AML-193 (cell line): Measurements from ENCODE around the gene PPP2R5D.
"Not testable (repeated sequence)": the region's sequence is repeated elsewhere in the genome, so short reads cannot be mapped to it uniquely, and the experiment has no call there.

Source experiments
- DNase-seq, 2 experiments: peaks; one replicate each; lab custom pipeline; 2025; lab: John Stamatoyannopoulos, UW

Gene PPP2R5D

DNA sequence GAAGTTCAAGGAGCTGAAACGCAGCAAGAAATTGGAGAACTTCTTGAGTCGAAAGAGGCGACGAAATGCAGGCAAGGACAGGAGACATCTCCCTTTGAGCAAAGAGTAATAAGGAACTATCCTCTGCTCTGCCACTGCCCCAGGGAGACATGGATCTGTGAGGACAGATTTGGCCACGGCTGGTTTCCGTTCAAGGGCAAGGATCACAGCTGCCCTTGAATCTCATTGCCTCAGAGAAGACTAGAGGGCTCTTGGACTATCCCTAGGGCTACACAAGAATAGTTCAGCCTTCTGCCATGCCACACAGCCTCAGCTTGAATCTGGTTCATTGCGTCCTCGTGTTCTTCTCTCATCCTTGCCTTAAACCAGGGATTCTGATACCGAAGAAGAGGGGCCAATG lies 44.8 kb downstream of the PPP2R5D start:
- no peak for DNase-seq

DNA sequence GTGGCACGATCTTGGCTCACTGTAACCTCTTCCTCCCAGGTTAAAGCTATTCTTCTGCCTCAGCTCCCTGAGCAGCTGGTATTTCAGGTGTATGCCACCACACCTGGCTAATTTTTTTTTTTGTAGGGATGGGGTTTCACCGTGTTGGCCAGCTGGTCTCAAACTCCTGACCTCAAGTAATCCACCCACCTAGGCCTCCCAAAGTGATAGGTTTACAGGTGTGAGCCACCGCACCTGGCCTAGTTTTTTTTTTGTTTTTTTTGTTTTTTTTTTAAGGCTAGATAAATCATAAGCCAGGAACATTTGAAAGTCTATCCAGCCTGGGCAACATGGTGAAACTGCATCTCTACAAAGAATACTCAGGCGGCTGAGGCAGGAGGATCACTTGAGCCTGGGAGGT lies 48.0 kb downstream of the PPP2R5D start:
- no peak for DNase-seq

DNA sequence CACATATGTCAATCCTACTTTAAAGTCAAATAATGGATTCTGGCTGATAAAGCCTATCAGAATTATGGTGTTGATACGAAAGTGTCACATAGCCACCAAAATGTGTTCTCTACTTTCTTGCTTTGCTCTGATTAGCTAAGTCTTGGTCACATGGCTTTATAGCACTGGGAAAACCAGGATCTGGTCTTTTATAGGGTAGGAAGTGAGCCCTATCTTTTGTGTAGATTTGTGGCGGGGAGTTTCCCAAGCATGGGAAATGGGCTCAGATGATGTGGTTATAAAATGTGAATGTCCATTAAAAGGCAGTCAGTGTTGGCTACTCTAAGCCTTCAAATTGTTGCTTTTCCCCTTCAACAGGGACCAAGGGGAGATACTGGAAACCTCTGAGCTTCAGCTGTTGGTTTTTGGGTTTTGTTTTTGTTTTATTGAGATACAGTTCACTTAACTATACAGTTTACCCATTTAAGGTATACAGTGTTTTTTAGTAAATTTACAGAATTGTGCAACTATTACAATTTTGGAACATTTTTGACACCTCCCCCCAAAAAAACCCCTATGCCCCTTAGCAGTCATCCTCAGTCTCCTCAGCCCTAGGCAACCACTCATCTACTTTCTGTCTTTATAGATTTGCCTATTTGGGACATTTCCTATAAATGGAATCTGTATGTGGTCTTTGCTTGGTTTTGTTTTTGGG lies 49.3 kb downstream of the PPP2R5D start:
- no peak for DNase-seq

GRCh38 chr6:43034190-43034525 lies 49.8 kb downstream of the PPP2R5D start:
- DNase-seq: no peak

DNA sequence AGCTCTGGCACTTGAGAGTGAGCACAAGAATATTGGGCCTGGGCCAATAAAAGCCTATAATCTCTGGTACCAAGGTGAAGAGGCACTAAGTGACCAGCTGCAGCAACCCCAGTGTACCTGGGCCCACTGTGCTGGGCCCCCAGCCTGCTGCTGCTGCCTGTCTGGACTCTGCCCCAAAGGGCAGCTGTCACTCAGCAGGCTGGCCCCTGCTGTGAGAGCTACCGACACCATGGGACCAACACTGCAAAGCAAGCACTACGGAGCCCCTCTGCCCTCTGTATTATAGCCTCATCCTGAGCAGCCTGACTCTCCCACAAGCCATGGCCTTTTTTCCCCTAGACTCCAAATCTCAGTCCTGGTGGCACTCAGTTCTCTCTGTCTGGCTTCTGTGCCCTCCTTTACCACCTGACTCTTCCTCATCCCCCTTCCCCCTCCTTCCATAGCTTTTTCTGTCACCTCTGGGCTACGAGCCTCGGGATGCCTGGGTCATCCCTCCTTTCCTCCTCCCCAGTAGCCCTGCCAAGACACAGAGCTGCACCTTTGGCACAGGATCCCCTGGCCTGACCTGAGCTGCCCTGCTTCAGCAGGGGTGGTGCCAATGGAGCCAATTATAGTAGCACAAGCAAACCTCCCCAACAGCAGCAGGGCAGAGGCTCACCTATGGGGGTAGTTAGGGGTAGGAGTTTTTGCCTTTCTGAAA lies 51.3 kb downstream of the PPP2R5D start:
- DNase-seq: no peak

DNA sequence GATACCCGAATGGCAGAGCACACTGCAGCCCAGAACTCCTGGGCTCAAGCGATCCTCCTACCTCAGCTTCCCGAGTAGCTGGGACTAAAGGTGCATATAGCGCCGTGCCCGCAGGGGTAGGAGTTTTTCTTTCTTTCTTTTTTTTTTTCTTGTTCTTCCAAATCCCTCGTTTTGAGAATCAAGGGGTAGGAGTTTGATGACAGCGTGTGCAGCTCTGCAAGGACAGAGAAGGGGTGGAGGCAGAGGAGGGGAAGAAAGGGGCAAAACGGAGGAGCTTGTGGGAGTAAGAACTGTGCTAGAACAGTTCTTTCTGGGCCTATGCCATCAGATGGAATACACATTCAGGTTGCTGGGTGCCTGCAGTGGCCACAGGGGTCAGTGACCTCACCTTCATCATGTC lies 52.3 kb downstream of the PPP2R5D start:
- DNase-seq: no peak

DNA sequence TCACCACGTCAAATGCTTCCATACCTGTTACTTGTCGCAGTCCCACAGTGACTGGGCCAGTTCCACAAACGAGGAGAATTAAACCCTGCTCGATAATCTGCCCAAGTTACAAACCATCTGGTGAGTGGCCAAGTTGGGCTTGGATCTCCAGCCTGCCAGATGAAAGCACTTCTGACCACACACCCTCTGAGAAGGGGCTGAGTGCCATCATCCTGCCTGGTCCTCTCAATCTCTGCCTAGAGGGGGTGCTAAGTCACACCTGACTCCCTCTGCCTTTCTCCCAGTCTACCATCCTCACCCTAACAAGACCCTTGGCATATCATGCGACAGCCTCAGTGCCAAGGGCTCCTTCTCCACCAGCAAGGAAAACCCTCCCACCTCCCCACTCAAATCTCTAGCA lies 52.8 kb downstream of the PPP2R5D start:
- DNase-seq: no peak

- DNase-seq: no peak
These were observed 53.3 kb downstream of the PPP2R5D start for GRCh38 chr6:43037706-43038105.

DNA sequence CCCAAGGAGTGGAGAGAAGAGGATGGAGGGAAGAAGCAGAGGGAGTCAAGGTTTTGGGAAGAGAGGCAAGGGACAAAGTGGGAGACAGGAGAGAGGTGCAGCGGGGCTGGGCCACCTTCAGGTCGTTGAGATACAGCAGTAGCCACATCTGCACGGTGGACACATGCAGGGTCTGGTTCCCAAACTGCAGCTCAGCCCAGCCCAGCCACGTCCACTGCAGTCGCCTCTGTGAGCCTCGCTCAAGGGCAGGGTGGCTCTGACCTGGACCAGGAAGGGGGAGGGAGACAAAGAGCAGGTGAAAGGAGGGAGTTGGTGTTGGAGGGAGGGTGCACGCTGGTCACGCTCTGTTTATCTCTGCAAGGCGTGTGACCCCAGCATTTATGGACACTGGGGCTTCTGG lies 54.4 kb downstream of the PPP2R5D start:
- no peak for DNase-seq

DNA sequence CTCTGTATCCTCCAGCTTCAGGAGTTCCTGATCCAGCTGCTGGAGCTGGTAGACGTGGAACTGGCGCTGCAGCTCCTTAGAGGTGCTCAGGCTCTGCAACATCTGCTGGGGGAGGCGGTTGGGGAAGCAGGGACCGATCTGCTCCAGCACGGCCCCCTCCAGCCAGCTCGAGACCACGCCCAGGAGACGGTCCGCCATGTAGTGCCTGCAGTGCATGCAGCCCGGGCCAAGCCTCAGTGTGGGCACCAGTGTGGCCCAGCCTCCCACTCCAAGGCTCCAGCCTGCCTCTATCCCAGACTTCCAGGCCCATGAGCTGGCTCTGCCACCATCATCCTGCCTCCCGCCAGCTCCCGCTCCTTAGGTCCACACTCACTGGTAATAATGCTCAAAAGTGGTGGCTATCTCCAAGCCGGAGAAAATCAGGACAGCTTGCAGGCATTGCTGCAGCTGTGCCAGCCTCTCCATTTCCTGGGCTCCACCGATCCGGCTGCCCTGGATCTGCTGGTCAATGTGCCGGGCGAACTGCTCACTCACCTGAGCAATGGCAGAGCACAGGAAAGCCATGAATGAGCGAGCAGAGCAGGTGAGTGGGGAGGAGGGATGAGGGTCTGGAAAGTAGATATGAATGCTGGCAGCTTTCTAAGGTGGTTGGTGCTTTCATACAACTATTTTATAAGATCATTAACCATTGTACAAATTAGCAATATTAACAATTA lies 56.3 kb downstream of the PPP2R5D start:
- DNase-seq: no peak

GRCh38 chr6:43041475-43041874 lies 57.1 kb downstream of the PPP2R5D start:
- DNase-seq: not testable (repeated sequence)

DNA sequence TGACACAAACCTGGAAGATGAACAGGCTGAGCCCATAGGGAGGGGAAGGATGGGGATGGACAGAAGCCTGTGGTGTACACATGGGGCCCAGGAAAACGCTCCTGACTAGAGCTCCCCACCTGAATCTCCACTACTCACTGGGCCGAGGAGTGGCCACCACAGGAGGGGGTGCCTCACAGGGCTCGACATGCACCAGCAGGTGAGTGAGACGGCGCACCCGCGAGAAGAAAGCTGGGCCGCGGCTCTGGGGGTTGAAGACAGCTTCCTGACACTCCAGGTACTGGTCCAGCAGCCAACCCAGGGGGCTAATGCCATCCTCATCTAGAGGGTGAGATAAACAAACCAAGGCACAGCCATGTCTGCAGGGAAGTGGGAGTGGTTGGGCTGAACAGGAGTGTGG lies 58.9 kb downstream of the PPP2R5D start:
- no peak for DNase-seq

- no peak for DNase-seq
These were observed 61.1 kb downstream of the PPP2R5D start for GRCh38 chr6:43045371-43045930.

- DNase-seq: no peak
These were observed 63.6 kb downstream of the PPP2R5D start for GRCh38 chr6:43047998-43048397.

DNA sequence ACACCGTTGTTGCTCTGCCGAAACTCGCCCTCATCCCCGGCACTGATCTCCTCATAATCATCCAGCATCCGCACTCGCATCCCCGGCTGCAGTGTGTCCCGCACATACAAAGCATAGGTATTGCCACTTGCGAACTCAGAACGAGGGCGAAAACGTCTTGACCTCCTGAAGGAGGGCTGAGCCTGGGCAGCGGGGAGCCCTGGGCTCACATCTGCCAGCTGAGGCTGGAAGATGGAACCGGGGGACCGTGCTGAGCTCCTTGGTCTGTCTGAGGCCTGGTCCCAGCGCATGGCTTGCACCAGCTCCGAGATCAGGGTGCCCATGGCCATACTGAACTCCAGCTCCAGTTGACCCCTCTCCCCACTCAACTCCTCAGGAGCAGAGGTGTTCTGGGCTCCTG lies 66.6 kb downstream of the PPP2R5D start:
- DNase-seq: no peak

- DNase-seq: no peak
These were observed 68.0 kb downstream of the PPP2R5D start for GRCh38 chr6:43052225-43052841.

DNA sequence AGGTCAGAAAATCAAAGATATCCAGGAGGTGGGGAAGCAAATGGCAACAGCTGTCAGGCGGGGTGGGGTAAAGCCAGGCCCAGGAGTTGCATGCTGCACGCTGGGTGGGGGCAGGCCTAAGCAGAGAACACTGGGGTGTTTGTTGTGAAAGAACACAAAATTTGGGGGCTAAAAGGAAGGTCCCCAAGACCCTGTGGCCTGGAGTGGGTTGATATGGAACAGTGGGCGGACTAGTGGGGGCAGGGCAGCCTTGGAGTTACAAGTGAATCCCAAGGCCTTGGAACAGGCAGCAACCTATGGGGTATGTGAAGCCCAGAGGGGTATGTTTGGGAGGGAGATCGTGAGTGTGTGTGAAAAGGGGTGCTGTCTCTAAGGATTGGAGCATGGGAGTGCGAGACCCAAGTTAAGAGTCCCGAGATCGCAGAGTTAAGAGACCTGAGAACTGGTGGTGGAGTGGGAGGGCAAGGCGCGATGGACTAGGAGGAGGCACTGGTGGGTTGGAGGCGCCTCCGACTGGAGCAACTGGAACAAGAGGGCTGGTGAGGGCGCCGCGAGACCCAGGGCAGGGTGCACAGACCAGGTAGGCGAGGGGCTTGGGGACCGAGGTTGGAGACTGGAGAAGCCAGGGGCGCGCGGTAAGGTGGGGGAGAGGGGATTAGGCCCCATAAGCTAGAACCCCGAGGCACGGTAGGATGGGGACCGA lies 68.6 kb downstream of the PPP2R5D start:
- peak in 1 of 2 experiments; percentile 17 for DNase-seq

GRCh38 chr6:43053545-43054205 lies 69.3 kb downstream of the PPP2R5D start, which contains the start of gene CUL7:
Gene CUL7, minus strand, starts transcription at chr6:43053851. Its CDS starts 1,063 bp downstream, at chr6:43052788.
- DNase-seq: peak; percentile 90 to 95

DNA sequence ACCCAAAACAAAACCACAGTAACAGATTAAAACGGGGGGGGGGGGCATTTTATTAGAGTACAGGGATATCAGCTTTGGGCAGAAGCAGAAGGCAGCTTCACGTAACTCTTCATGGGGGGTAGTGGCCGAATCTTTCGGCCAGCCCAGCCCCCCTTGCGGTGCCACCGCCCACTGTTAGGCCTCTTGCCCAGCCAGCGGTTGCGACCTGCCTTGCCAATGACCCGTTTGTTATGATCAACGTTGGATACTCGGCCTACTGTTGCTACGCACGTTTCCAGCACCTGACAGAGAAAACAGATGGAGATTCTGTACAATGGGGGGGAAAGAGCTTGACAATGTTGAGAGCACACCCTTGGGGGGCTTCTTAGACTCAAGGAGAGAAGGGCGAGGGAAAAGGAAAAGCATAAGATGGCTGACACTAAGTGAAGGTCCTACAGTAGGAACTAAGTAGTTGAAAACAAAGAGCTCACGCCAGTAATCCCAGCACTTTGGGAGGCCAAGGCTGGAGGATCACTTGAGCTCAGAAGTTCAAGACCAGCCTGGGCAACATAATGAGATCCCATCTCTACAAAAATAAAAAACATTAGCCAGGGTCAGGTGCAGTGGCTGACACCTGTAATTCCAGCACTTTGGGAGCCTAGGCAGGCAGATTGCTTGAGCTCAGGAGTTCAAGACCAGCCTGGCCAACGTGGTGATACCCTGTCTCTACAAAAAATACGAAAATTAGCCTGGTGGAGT lies 70.0 kb downstream of the PPP2R5D start:
- DNase-seq: no peak

GRCh38 chr6:43055966-43056365 lies 71.6 kb downstream of the PPP2R5D start:
- no peak for DNase-seq
